HG02763 (cell line): ENCODE results near the gene PDE8A.
"Not testable (repeated sequence)": the region's sequence is repeated elsewhere in the genome, so short reads cannot be mapped to it uniquely, and the experiment has no call there.

Experiments used
- ATAC-seq: cut with Tn5 transposase; IDR thresholded peaks from one replicate; pipeline ENCODE4 v1.9.1; 2021; ENCODE audit warnings: mild to moderate bottlenecking, moderate library complexity; ENCODE audit not compliant: unreplicated experiment

Gene PDE8A

GRCh38 chr15:85008474-85009260 is 27.0 kb downstream of the PDE8A start:
- no peak for ATAC-seq

- ATAC-seq, result no peak
Measured at GRCh38 chr15:85009435-85009834, 27.8 kb downstream of the PDE8A start.

- no peak for ATAC-seq
Measured at GRCh38 chr15:85010071-85010385, 28.4 kb downstream of the PDE8A start.

- ATAC-seq, result no peak
Measured at GRCh38 chr15:85010386-85011159, 28.9 kb downstream of the PDE8A start.

- no peak for ATAC-seq
Measured at GRCh38 chr15:85011160-85011571, 29.5 kb downstream of the PDE8A start.

DNA sequence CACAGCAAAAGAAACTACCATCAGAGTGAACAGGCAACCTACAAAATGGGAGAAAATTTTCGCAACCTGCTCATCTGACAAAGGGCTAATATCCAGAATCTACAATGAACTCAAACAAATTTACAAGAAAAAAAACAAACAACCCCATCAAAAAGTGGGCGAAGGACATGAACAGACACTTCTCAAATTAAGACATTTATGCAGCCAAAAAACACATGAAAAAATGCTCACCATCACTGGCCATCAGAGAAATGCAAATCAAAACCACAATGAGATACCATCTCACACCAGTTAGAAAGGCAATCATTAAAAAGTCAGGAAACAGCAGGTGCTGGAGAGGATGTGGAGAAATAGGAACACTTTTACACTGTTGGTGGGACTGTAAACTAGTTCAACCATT is 30.1 kb downstream of the PDE8A start:
- ATAC-seq, result not testable (repeated sequence)

GRCh38 chr15:85013785-85014184 is 32.1 kb downstream of the PDE8A start:
- no peak for ATAC-seq

GRCh38 chr15:85014932-85015331 is 33.3 kb downstream of the PDE8A start:
- no peak for ATAC-seq

DNA sequence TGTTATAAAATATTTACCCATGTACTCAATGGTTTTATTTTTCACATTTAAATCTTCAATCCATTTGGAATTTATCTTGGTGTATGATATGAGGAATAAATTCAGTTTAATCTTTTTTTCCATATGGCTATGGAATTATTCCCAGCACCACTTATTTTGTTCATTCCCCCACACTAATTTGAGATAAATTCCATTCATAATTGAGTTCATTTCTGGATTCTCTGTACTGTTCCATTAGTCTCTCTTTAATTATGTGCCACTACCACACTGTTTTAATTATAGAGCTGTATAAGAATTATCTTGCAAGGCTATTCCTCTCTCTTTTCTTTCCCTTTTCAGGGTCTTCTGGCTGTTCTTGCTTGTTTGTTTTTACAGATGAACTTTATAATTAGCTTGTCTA is 34.6 kb downstream of the PDE8A start:
- ATAC-seq, result no peak

DNA sequence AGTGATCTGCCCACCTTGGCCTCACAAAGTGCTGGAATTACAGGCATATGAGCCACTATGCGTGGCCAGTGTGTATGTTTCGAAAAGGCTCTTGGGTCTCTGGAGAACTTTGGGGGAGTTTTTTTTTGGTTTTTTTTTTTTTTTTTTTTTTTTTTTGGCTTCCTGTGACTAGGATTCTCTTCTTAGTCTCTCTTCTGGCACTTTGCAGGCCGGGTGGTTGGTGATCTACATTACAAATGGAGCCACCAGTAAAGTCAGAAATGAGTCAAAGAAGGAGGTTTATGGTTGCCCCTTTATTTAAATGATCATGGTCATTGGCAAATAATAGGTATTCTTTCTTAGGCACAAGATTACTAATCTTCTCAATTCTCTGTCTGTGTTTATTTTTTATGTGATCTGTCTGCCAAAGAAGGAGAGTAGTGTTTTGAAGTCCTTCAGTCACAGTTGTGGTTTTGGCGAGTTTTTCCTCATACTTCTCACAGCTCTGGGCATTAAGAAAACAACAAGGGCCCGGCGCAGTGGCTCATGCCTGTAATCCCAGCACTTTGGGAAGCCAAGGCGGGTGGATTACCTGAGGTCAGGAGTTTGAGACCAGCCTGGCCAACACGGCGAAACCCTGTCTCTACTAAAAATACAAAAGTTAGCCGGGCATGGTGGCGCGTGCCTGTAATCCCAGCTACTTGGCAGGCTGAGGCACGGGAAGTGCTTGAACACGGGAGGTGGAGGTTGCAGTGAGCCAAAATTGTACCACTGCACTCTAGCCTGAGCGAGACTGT is 38.3 kb downstream of the PDE8A start:
- no peak for ATAC-seq

DNA sequence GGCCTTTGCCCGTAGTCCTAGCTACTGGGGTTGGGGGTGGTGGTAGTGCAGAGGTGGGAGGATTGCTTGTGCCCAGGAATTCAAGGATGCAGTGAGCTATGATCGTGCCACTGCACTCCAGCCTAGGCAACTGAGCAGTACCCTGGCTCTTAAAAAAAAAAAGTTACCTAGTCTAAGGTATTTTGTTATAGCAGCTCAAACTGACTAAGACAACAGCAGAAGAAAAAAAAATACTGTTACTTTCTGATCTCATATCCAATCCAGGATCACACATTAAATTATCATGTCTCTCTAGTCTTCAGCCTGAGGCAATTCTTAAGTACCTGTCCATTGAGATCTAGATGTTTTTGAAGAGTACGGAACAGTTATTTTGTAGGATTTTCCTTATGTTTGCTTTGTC is 39.8 kb downstream of the PDE8A start:
- no peak for ATAC-seq

DNA sequence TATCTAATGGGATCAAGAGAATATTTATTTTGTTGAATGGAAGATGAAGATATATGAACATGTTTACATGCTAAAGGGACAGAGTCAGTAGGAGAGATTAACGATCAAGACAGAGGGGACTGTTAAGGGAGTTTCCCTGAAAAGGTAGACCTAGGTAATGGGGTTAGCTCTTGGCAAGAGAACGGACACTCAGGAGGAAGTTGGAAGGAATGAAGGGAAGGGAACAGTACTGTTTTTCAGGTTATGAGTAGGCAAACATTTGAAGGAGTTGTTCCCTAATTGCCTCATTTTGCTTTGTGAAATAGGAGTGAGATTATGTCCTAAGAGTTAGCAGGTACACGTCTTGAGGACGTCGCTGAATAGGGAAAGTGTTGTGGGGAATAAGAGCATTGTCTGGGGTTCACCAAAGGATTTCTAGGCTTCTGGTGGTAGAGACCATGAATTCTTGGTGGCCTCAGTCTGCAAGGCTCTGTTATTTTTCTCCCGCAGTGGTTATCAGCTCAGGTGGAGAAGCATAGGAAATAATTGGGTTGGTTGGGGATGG is 41.3 kb downstream of the PDE8A start:
- ATAC-seq, result no peak

GRCh38 chr15:85024003-85024402 is 42.3 kb downstream of the PDE8A start:
- ATAC-seq, result no peak

DNA sequence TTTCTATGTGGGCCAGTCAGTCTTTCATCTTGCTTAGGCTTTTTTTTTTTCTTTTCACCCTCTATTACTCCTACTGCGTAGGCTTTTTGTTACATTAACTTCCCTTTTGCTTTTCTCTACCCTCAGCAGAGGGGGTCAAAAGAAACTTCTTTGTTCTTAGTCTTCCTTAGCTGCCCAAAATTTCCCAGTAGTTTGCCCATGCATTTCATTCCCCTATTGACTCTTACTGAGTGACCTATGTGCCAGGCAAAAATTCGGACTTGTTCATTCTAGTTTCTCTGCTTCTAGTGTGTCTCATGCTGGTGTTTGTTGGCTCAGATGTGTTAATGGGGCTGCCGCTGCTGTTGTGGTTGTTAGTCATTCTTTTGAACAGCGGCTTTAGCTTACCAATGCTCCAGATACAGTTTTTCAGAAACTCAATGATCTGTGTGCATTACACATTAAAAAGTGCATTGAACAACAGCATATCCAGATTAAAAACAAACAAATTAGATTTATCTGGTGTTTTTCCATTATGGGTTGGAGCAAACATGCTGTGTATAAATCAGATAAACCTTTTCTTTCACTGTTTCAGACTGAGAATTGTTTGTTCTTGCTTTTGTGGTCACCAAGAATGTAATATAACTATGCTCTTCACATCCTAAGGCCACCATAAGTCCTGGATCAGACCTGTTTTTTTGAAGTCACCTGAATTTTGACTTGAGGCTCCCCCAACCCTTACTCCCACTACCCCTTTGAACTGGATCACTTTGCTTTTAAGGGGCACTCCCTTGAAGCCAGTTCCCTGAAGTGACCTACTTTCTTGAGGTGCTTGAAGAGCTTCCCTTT is 43.1 kb downstream of the PDE8A start:
- no peak for ATAC-seq

- ATAC-seq, result no peak
Measured at GRCh38 chr15:85025516-85026251, 44.0 kb downstream of the PDE8A start.

GRCh38 chr15:85026304-85027032 is 44.8 kb downstream of the PDE8A start:
- ATAC-seq, result no peak

GRCh38 chr15:85027033-85027380 is 45.4 kb downstream of the PDE8A start:
- no peak for ATAC-seq

GRCh38 chr15:85027421-85027820 is 45.8 kb downstream of the PDE8A start:
- no peak for ATAC-seq

DNA sequence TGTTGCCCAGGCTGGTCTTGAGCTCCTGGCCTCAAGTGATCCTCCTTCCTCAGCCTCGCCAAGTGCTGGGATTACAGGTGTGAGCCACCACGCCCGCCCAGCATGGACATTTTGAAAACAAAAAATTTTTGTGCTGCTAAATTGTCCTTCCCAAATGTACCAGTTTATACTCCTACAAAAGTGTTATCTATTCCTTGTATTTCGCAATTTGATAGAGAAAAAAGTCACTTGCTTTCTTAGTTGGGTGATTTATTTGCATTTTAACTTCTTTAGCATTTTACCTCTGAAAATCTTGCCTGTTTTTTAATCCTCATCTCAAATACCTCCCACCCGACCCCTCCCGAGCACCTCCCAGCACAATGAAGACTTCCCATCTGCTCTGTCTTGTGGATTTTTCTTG is 46.8 kb downstream of the PDE8A start:
- no peak for ATAC-seq
